Measurements from ENCODE around the gene RIPOR2.

Gene RIPOR2, protein sequence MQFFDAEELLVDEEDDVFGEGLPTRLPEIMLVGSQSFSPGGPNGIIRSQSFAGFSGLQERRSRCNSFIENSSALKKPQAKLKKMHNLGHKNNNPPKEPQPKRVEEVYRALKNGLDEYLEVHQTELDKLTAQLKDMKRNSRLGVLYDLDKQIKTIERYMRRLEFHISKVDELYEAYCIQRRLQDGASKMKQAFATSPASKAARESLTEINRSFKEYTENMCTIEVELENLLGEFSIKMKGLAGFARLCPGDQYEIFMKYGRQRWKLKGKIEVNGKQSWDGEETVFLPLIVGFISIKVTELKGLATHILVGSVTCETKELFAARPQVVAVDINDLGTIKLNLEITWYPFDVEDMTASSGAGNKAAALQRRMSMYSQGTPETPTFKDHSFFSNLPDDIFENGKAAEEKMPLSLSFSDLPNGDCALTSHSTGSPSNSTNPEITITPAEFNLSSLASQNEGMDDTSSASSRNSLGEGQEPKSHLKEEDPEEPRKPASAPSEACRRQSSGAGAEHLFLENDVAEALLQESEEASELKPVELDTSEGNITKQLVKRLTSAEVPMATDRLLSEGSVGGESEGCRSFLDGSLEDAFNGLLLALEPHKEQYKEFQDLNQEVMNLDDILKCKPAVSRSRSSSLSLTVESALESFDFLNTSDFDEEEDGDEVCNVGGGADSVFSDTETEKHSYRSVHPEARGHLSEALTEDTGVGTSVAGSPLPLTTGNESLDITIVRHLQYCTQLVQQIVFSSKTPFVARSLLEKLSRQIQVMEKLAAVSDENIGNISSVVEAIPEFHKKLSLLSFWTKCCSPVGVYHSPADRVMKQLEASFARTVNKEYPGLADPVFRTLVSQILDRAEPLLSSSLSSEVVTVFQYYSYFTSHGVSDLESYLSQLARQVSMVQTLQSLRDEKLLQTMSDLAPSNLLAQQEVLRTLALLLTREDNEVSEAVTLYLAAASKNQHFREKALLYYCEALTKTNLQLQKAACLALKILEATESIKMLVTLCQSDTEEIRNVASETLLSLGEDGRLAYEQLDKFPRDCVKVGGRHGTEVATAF

DNA sequence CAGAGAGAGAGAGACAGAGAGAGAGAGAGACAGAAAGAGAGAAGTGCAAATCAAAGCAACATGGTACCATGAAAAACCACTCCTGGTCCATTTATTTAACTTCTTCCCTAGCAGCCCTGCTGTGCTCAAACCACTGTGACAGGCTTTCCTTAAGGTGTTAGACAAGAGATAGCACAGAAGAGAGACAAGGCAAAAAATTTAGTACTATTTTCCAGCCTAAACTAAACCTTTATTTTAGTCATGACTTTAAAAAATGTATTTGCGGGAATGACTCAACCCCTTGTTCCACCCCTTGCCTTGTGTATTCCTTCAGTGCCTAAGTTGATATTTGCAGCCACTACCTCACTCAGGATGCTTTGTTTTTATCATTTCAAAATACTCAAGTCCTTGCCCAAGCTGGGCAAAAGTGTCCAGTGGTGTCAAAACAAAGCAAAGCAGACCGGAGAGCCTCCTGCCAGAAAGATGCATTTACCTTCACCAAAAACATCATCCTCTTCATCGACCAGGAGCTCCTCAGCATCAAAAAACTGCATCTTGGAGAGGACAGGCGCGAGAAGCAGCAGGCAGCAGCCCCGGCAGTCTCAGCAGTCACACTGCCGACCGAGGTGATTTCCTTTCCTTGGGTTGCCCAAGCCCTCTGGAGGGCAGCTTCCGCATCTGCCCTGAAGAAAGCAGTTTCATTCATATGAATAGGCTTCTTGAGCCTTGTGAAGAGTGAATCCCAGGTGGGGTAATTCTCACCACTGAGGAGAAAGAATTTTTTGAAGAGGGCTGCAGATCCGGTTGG is at the start of gene RIPOR2:
RIPOR2 (minus strand) TSS at position 595 of the 787 bp plus-strand sequence; CDS start at position 533, 62 bp downstream.
- peak within 1 kb of the TSS; percentile 100 for H3K4me3 Mint-ChIP-seq
- H3K9me3 Mint-ChIP-seq: no peaks in the 10 kb centered on the region
- H3K36me3 Mint-ChIP-seq: peaks cover 18% of the 10 kb centered on the region
- H3K27ac Mint-ChIP-seq: peak within 1 kb of the TSS; percentile 81
- no peaks in the 10 kb centered on the region for H3K27me3 Mint-ChIP-seq
- H3K4me1 Mint-ChIP-seq: peaks cover 88% of the 10 kb centered on the region
- peak; percentile 78 for ATAC-seq

DNA sequence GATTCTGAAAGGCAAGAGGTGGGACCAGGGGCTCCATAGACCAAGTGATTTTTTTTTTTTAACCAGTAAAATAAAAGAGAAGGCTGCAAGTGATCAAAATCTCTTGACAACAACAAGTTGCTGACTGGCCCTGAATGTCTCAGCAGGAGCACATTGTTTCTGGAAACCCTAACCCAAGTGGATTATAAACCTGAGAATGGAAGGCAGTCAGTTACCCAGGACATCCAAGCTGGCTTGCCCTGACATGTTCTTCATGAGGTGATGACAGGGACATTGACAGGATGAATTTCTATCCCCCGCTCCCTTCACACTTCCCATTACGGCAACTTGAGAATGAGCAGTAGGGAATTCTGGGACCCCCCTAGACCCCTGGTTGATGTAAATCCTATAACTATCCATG is 49.6 kb upstream of the RIPOR2 start:
- Mint-ChIP-seq H3K27me3 (no peaks in the 10 kb centered on the region), H3K27ac (peak overlapping the region; percentile 48), H3K9me3 (no peaks in the 10 kb centered on the region), H3K4me3 (no peak overlapping the region), H3K36me3 (peaks cover 12% of the 10 kb centered on the region), H3K4me1 (peaks cover 58% of the 10 kb centered on the region)
- no peak for ATAC-seq

DNA sequence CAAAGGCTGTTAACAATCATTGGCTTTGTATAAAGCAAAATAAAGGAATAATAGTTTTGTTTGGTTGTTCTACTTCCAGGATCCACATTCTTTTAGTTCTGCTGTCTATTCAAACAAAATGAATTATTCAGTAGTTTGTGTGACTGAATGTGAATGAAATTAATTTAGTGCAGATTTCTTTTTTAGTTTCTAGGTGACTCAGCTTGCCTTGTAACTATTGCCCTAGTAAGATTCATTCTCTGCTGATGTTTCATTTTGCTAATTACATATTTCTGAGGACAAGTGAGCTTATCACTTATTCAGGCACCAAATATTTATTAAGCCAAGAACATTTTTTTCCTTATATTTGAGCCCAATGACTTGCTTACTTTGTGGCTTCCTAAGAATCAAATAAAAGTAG is 46.5 kb upstream of the RIPOR2 start:
- Mint-ChIP-seq H3K27me3 (no peaks in the 10 kb centered on the region), H3K36me3 (peaks cover 16% of the 10 kb centered on the region), H3K27ac (no peak overlapping the region), H3K4me1 (peaks cover 54% of the 10 kb centered on the region), H3K4me3 (no peak overlapping the region), H3K9me3 (no peaks in the 10 kb centered on the region)
- no peak for ATAC-seq

DNA sequence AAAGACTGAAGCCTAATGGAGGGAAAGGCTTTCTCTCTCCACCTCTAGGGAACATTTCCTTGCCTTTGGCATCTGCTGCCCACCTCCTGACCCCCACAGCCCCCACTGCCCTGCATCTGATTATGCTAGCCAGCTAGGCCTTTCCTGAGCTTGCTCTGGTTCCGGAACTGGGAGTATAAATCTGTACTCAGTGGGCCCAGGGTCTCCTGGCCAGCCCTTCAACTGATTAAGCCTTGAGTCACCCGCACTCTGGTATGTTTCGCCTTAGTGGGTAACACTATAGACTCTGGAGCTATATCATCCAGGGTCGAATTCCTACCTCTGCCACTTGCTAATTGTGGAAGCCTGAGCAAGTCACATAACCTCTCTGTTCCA is 45.6 kb upstream of the RIPOR2 start:
- Mint-ChIP-seq H3K4me3 (no peak overlapping the region), H3K4me1 (peaks cover 49% of the 10 kb centered on the region), H3K27me3 (no peaks in the 10 kb centered on the region), H3K9me3 (no peaks in the 10 kb centered on the region), H3K27ac (peak overlapping the region; percentile 22), H3K36me3 (peaks cover 8% of the 10 kb centered on the region)
- ATAC-seq: no peak

DNA sequence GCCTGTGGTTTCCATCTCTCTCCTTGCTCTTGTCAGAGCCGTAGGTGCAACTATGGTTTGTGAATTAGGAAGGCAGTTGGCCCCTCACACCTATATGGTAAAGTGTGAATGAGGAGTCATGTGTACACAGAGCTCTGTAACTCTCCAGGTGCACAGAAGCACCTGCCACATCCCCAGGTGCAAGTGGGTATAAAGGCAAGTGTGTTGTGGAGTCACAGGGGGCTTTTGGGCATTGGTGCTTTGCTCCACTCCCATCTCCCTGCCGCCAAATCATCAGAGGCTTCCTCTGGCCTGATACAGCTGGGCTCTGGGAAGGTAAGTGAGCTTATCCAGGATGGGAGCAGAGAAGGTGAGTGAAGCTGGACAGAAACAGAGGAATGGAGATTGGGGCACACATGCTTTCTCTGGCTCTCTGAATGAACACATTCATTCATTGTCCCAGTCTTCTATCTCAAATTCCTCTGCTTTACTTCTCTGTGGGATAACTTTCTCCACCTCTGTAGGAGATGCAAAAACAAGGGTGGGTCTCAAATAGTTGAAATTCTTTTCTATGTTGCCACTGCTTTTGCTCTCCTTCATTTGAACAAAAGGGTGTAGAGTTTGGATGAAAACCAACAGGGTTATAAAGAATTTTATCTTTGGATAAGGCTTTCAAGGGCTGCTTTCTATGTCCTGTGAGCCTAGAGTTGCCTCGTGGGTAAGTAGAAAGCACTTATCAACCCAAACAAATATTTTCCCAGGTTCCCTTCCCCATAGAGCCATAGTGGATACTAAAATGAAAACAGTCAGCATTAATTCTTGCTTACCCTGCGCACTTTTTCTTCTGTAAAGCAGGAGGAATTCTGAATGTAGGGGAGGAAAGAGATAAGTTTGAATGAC is 45.0 kb upstream of the RIPOR2 start:
- Mint-ChIP-seq H3K4me3 (no peak overlapping the region), H3K27ac (peak overlapping the region; percentile 22), H3K27me3 (no peaks in the 10 kb centered on the region), H3K4me1 (peaks cover 46% of the 10 kb centered on the region), H3K9me3 (no peaks in the 10 kb centered on the region), H3K36me3 (peaks cover 6% of the 10 kb centered on the region)
- ATAC-seq: no peak

DNA sequence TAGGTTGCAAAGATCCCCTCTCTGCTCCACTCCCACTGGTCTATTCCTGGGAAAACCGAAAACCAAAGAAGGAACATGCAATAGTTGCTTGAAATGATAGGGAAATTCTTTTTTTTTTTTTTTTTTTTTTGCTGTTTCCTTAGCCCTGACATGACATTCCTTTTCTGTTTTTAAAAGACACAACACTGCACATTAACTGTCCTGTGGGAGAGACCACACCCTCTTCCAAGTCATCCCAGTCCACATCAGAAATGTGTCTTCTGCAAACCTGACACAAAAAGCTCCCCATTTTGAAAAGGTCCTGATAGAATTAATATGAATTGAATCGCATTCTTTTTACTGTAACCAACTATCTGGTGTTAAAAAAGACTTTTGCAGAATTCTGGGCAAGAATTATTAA is 43.4 kb upstream of the RIPOR2 start:
- Mint-ChIP-seq H3K4me3 (no peak overlapping the region), H3K9me3 (no peaks in the 10 kb centered on the region), H3K36me3 (peaks cover 6% of the 10 kb centered on the region), H3K27ac (peak overlapping the region; percentile 39), H3K4me1 (peaks cover 53% of the 10 kb centered on the region), H3K27me3 (no peaks in the 10 kb centered on the region)
- no peak for ATAC-seq

DNA sequence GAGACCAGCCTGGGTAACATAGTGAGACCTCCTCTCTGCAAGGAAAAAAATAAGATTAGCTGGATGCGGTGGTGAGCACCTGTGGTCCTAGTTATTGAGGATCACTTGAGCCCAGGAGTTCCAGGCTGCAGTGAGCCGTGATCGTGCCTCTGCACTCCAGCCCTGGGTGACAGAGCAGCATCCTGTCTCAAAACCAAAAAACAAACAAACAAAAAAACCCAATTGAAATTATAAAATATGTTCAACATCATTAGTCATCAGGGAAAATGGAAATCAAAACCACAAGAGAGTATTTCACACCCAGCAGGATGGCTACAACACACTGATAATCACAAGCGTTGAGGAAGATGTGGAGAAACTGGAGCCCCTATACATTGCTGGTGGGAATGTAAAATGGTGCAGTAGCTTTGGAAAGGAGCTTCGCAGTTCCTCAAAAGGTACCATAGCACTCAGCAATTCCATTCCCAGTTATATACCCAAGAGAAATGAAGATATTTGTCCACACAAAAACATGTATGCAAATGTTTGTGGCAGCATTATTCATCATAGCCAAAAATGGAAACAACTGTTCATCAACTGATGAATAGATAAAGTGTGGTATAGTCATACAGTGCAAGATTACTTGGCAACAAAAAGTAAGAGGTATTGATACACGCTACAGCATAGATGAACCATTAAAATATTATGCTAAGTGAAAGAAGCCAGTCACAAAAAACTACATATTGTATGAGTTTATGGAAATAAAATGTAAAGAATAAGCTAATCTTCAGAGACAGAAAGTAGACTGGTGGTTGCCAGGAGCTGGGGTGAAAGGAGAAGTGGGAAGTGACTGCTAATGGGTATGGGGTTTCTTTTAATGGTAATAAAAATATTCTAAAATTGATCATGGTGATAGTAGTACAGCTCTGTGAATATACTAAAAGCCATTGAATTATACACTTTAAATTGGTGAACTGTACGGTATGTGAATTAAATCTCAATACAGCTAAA is 38.7 kb upstream of the RIPOR2 start:
- peak; percentile 93 for ATAC-seq
- H3K27ac Mint-ChIP-seq: peak overlapping the region; percentile 99
- no peaks in the 10 kb centered on the region for H3K27me3 Mint-ChIP-seq
- H3K9me3 Mint-ChIP-seq: no peaks in the 10 kb centered on the region
- H3K4me1 Mint-ChIP-seq: peaks cover 62% of the 10 kb centered on the region
- peak overlapping the region; percentile 71 for H3K4me3 Mint-ChIP-seq
- H3K36me3 Mint-ChIP-seq: peaks cover 22% of the 10 kb centered on the region

DNA sequence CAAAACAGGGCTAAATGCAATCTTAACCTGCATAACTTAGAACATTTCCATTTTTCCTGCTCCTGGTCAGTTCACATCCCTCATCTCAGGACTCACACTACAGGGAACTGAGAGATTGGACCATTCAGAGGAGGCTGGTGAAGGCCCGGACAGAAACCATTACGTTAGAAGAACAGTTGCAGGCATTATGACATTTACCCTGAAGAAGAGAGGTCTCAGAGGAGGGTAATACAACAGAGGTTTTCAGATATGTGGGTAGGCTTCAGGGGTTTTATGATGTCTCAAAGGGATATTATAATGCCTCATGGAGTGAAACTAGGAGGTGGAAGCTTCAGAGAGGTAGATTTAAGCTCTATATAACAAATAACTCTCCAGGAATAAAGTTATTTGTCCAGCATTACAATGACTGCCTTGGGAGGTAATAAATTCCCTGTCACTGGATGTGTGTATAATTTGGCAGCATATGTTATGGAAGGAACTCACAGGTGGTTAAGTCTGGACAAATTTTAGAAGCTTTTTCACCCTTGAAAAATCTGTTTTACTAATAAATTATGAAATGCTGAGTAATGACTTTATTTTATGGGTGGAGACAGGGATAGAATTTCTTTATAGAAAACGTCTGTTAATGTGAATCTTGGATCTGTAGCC is 36.7 kb upstream of the RIPOR2 start:
- H3K4me1 Mint-ChIP-seq: peaks cover 61% of the 10 kb centered on the region
- H3K4me3 Mint-ChIP-seq: no peak overlapping the region
- no peak for ATAC-seq
- H3K27me3 Mint-ChIP-seq: no peaks in the 10 kb centered on the region
- peaks cover 16% of the 10 kb centered on the region for H3K36me3 Mint-ChIP-seq
- peak overlapping the region; percentile 99 for H3K27ac Mint-ChIP-seq
- H3K9me3 Mint-ChIP-seq: no peaks in the 10 kb centered on the region

DNA sequence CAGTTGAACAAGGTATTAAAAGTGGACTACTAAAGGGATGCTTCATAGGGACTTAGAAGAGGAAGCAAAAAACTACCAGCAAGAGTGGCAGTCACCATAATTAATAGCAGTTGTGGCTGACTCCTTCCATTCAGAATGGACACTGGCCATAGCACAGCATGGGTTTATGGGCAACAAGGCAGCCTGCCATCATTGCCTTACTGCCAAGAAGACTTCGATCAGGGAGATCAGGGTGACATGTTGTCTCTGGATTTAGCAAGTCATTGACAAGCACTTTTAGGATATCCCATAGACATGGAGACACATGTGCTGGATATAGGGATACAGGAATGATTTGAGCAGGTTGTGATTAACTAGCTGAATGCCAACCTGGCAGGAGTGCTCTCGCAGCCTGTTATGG is 35.3 kb upstream of the RIPOR2 start:
- Mint-ChIP-seq H3K36me3 (peaks cover 21% of the 10 kb centered on the region), H3K4me1 (peaks cover 66% of the 10 kb centered on the region), H3K4me3 (no peak overlapping the region), H3K27me3 (no peaks in the 10 kb centered on the region), H3K9me3 (no peaks in the 10 kb centered on the region), H3K27ac (peak overlapping the region; percentile 12)
- ATAC-seq: no peak

DNA sequence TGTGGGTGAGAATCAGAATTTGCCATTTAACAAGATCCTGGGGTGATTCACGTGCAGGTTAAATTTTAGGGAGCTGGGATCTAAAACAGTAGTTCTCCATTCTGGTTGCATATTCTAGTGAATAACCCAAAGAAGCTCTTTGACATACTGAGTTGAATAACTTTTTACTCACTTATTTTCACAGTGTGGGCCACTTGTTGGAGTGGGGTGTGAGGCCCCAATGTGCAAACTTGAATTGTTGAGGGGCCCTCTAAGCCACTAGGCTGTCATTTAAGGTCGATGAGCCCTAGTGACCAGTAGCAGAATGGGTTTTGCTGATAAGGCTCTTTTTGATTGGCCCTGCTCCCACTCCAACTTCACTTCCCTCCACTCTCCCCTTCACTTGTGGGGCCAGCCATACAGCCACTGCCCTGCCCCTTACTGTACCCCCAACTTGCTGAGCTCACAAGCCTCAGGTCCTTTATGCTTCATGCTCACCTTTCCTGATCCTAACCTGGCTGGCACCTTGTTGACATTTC is 33.6 kb upstream of the RIPOR2 start:
- H3K27ac Mint-ChIP-seq: peak overlapping the region; percentile 44
- no peak overlapping the region for H3K4me3 Mint-ChIP-seq
- peaks cover under 1% of the 10 kb centered on the region for H3K9me3 Mint-ChIP-seq
- no peaks in the 10 kb centered on the region for H3K27me3 Mint-ChIP-seq
- peaks cover 59% of the 10 kb centered on the region for H3K4me1 Mint-ChIP-seq
- H3K36me3 Mint-ChIP-seq: peaks cover 22% of the 10 kb centered on the region
- ATAC-seq: no peak

DNA sequence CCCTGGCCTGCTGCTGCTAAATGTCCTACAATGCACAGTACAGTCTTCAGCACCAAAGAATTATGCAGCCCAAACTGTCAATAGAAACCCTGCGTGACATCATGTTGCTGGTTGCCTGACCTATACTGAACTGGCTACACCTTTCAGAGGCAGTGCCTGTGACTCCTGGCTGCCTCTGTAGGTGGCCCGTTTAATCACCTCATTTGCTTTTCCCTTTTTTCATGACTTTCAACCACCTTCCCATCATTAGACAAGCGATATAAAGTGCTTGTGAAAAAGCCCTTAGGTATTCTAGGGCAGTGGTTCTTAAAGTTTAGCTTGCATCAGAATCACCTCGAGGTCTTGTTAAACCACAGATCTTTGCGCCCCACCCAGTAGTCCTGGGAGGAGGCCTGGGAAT is 33.0 kb upstream of the RIPOR2 start:
- Mint-ChIP-seq H3K9me3 (peaks cover 4% of the 10 kb centered on the region), H3K4me3 (no peak overlapping the region), H3K27me3 (no peaks in the 10 kb centered on the region), H3K36me3 (peaks cover 28% of the 10 kb centered on the region), H3K4me1 (peaks cover 59% of the 10 kb centered on the region), H3K27ac (peak overlapping the region; percentile 44)
- ATAC-seq: no peak

DNA sequence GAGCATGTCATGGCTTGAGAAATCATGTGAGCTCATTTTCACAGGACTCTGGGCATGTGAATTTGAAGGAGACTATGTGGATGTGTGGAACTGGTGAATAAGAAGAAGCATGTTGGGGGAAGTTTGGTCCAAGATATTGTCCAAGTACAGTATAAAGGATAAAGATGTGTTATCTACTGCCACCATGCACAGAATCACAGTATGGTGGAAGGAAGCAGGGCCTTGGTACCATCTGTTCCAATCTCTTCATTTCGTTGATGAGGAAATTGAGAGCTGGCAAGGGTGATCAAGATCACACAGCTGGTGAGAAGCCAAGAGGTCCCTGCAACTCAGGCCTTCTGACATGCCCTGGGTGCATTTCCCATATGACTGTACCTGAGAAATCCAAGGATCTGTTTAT is 31.5 kb upstream of the RIPOR2 start:
- no peaks in the 10 kb centered on the region for H3K27me3 Mint-ChIP-seq
- no peak overlapping the region for H3K4me3 Mint-ChIP-seq
- H3K9me3 Mint-ChIP-seq: peaks cover 4% of the 10 kb centered on the region
- H3K36me3 Mint-ChIP-seq: peaks cover 22% of the 10 kb centered on the region
- H3K27ac Mint-ChIP-seq: no peak overlapping the region
- ATAC-seq: no peak
- H3K4me1 Mint-ChIP-seq: peaks cover 51% of the 10 kb centered on the region

DNA sequence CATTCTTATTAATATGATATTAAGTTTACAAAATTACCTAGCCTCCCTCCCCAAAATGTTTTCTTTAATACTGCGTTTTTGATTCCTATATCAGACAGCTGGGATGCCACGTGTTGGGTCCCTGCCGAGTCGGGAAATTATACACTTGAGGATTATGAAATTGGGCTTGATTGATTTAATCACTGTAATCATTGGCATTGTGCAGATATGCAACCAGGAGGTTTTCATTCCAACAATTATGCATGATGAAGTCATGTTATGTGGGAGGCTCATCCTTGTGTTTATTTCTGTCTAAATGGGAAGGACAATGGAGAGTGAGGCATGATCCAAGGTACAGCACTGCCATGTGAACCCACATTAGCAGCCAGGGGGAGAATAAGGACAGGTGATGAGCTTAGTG is 30.6 kb upstream of the RIPOR2 start:
- Mint-ChIP-seq H3K9me3 (peaks cover 4% of the 10 kb centered on the region), H3K4me1 (peaks cover 58% of the 10 kb centered on the region), H3K27me3 (no peaks in the 10 kb centered on the region), H3K36me3 (peaks cover 22% of the 10 kb centered on the region), H3K27ac (no peak overlapping the region), H3K4me3 (no peak overlapping the region)
- no peak for ATAC-seq

Data from stimulated activated memory B cell treated with anti-CD40 and anti-IgM and Interleukin-4, amounts not matched to agents 10 μg/mL and 1 μg/mL and 100 μg/mL, for 72 hours (primary cell).